OCI-LY1 (cell line): ENCODE measurements around the gene CDK10.
"Not testable (repeated sequence)": the region's sequence is repeated elsewhere in the genome, so short reads cannot be mapped to it uniquely, and the experiment has no call there.

ENCODE experiments used
- EZH2 ChIP-seq: fragments of 200-600 bp; sonication (generic), shearing (Covaris generic); IDR thresholded peaks from 2 replicates; pipeline ENCODE4 v1.8.0; 2017; ENCODE audit warnings: borderline replicate concordance, mixed run types, mild to moderate bottlenecking, antibody characterized with exemption, low read length, moderate library complexity, mixed read lengths
- TF ChIP-seq, protein P1 (sequence below): fragments of 200-600 bp; sonication (generic), shearing (Covaris generic); IDR thresholded peaks from 2 replicates; pipeline ENCODE4 v1.5.1; 2017; ENCODE audit warnings: mild to moderate bottlenecking, antibody characterized with exemption, low read length, moderate library complexity, mixed read lengths

GRCh38 chr16:89699629-89700099 lies 13.2 kb downstream of the CDK10 start:
- TF ChIP-seq EZH2: not testable (repeated sequence)
- TF ChIP-seq, protein P1, sequence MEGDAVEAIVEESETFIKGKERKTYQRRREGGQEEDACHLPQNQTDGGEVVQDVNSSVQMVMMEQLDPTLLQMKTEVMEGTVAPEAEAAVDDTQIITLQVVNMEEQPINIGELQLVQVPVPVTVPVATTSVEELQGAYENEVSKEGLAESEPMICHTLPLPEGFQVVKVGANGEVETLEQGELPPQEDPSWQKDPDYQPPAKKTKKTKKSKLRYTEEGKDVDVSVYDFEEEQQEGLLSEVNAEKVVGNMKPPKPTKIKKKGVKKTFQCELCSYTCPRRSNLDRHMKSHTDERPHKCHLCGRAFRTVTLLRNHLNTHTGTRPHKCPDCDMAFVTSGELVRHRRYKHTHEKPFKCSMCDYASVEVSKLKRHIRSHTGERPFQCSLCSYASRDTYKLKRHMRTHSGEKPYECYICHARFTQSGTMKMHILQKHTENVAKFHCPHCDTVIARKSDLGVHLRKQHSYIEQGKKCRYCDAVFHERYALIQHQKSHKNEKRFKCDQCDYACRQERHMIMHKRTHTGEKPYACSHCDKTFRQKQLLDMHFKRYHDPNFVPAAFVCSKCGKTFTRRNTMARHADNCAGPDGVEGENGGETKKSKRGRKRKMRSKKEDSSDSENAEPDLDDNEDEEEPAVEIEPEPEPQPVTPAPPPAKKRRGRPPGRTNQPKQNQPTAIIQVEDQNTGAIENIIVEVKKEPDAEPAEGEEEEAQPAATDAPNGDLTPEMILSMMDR: not testable (repeated sequence)
